ENCODE measurements around the gene MAP2K1.
"Not testable (repeated sequence)": the region's sequence is repeated elsewhere in the genome, so short reads cannot be mapped to it uniquely, and the experiment has no call there.

Gene MAP2K1

DNA sequence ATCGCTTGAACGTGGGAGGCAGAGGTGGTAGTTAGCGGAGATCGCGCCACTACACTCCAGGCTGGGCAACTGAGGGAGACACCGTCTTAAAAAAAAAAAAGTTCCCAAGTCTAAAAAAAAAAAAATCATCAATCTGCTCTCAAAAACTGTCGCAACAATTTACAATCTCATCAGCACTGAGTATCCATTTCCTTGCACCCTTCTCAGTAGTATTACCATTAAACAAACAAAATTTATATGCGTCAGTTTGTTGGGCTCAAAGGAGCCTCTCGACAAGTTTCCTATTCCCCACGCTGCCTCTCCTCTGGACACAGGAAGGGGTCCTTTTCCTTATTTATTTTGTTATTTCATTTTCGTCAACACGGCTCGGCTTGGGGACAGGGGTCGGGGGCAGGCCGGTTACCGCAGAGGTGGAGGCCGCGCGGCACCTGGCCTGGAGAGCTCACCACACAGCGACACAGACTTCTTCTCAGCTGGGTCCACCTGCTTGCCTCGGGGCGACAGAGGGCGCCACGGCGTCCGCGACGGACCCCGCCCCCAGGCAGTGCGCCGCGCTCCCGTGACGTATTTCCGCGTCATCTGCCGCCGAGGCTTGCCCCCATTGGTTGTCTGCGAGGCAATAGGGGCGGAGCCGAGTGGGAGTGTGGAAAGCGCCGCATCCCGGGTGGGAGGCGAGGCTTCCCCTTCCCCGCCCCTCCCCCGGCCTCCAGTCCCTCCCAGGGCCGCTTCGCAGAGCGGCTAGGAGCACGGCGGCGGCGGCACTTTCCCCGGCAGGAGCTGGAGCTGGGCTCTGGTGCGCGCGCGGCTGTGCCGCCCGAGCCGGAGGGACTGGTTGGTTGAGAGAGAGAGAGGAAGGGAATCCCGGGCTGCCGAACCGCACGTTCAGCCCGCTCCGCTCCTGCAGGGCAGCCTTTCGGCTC lies at the start of gene MAP2K1:
Gene MAP2K1, plus strand, starts transcription at position 709 of the 920 bp plus-strand sequence. CDS start 436 bp downstream, outside the sequence.
- peak; percentile 96 to 98 (median 97) for DNase-seq (ENCODE audit: low read depth in 2 of 3, low spot score in 2 of 3)

DNA sequence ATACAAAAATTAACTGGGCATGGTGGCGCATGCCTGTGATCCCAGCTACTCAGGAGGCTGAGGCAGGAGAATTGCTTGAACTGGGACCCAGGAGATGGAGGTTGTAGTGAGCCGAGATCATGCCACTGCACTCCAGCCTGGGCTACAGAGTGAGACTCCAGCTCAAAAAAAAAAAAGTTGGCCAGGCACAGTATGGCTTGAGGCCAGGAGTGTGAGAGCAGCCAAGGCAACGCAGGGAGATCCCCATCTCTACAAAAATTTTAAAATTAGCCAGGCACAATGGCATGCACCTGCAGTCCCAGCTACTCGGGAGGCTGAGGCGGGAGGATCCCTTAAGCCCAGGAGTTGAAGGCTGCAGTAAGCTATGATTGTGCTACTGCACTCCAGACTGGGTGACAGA lies 38.2 kb upstream of the MAP2K1 start:
- not testable (repeated sequence) for DNase-seq (ENCODE audit: low read depth in 2 of 3, low spot score in 2 of 3)

DNA sequence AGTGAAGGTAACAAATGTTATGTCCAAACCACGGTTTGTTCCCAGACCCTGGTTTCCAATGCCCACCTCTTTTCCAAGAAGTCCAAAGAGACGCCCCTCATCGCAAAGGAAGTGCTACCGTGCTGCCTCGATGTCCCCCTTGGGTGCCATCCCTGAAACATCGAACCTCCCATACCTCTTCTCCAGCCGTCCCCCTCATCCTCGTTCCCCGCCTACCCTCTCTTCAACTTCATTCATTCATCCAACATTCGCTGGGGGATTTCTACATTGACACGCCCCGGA lies 30.7 kb upstream of the MAP2K1 start:
- DNase-seq (ENCODE audit: low read depth in 2 of 3, low spot score in 2 of 3): peak in 1 of 3 experiments; percentile 8

DNA sequence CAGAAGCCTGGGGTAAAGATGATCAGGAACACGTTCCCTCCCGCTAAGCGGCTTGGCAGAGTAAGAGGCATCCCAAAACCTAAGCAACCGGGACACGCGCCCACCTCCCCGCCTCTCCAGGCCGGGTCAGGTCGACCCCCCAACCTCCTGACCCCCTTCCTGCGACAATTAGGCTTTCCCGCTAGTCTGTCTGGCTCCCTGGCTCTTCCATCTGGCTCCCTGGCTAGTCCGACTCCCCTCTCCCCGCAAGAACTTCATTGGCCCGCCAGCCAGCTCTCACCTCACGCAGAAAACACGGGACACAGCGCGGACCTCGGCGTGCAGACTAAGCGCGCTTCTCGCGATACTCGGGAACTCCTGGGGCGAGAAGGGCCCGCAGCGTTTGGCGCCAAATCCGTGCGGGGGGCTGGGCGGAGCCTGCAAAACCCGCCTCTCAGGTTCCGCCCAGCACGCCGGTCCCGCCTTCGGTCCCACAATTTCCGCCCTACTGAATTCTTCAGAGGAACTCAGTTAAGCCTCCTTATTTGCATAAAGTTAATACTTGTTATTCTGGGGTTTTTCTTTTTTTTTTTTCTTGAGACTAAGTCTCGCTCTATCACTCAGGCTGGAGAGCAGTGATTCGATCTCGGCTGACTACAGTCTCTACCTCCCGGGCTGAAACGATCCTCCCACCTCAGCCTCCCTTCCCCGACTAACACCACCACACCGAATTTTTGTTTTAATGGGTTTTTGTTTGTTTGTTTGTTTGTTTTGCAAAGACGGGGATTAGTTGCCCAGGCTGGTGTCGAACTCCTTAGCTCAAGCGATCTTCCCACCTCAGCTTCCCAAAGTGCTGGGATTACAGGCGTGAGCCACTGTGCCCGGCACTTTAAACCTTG lies 30.1 kb upstream of the MAP2K1 start, which contains the start of gene TIPIN:
Gene TIPIN, minus strand, starts transcription at position 327 of the 878 bp plus-strand sequence. CDS start 3,738 bp downstream, outside the sequence.
- DNase-seq (ENCODE audit: low read depth in 2 of 3, low spot score in 2 of 3): peak; percentile 90 to 95 (median 94)

DNA sequence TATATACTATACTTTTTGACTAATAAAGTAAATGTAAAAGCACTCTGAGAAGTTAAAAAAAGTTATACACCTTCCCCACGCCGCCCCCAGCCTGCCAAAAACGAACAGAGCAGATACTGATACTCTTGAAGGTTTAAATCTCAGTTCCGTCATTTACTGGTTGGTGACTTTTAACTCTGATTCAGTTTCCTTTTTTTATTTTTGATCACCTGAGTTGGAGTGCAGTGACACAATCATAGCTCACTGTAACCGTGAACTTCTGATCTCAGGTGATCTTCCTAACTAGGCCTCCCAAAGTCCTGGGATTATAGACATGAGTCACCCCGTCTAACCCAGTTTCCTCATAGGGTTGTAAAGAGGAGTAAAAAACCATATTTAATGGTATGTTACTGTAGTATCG lies 27.0 kb upstream of the MAP2K1 start:
- DNase-seq (ENCODE audit: low read depth in 2 of 3, low spot score in 2 of 3): no peak

DNA sequence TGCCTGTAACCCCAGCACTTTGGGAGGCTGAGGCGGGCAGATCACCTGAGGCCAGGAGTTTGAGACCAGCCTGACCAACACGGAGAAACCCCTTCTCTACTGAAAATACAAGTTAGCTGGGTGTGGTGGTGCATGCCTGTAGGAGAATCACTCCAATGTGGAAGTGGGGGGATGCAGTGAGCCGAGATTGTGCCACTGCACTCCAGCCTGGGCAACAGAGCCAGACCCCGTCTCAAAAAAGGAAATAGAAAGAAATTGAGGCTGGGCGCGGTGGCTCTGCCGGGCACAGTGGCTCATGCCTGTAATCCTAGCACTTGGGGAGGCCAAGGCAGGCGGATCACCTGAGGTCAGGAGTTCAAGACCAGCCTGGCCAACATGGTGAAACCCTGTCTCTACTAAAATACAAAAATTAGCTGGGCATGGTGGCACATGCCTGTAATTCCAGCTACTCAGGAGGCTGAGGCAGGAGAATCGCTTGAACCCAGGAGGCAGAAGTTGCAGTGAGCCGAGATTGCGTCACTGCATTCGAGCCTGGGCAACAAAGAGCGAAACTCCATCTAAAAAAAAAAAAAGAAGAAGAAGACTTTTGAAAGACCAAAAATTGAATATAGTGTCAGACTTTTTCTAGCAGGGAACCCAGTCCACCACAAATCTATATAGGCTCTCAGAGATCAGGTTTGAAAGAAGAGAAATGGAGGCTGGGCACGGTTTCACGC lies 24.8 kb upstream of the MAP2K1 start:
- DNase-seq (ENCODE audit: low read depth in 2 of 3, low spot score in 2 of 3): not testable (repeated sequence)

DNA sequence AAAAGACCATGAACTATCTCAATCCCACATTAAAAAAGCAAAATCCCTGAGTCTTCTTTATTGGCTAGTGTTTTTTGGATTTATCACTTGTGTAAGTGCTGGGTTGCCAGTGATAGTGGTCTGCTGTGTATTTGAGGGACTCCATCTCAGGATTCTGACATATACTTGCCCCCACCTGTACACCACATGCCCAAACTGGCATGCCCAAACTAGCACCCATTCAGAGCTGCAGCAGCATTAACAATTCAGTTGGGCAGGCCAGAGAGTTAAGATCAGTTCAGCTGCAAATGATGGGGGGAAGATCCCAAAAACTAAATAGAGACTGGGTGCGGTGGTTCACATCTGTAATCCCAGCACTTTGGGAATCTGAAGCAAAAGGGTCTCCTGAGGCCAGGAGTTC lies 23.9 kb upstream of the MAP2K1 start:
- no peak for DNase-seq (ENCODE audit: low read depth in 2 of 3, low spot score in 2 of 3)

DNA sequence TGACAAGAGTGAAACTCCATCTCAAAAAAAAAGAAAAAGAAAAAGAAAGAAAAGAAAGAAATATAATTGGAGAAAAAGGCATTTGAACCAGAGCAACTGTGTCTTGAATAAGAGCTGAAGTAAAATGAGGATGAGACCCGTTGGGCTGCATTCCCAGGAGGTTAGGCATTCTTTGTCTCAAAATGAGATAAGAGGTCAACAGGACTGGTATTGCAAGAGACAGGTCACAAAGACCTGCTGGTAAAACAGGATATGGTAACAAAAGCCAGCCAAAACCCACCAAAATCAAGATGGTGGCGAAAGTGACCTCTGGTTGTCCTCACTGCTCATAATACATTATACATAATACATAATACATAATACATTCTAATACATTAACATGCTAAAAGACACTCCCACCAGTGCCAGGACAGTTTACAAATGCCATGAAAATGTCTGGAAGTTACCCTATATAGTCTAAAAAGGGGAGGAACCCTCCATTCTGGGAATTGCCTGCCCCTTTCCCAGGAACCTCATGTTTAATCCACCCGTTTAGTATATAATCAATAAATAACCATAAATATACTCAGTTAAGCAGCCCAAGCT lies 21.7 kb upstream of the MAP2K1 start:
- no peak for DNase-seq (ENCODE audit: low read depth in 2 of 3, low spot score in 2 of 3)

DNA sequence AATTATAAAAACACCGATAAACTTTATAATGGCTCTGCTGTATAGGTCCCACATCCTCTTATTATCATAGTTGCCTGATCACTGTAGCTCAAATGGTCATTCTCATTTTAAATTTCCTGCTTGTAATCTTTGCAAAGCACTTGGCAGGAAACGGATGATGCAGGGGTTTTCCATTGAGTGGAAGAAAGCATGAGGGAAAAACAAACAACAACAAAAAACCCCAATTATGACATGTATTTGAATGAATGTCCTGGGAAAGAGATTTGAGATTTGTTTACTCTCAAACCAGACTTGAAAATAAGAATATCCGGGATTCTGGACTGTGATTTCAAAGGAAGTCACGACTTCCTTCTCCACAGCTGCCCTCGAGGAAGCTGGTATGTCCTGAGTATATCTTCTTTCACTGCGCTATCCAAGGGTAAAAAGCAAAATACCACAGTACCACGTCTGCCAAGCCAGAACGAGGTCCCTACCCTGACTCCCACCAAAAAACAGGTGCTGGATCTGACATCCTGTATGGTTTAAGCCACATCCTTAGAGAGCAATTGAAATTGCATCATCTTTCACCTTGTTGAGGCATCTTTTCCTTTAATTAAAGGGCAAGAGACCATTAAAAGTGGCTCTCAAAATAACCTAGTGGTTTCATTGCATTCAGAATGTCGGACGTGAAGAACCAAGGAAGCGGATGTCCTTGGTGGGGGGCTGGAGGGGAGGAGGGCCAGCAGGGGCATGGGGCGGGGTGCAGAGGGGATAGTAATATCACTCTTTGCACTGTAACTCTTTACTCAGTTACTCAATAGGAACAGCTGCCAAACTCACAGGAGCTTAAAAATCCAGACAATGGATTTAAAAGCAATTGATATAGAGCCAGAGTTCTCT lies 16.7 kb upstream of the MAP2K1 start:
- DNase-seq (ENCODE audit: low read depth in 2 of 3, low spot score in 2 of 3): no peak

DNA sequence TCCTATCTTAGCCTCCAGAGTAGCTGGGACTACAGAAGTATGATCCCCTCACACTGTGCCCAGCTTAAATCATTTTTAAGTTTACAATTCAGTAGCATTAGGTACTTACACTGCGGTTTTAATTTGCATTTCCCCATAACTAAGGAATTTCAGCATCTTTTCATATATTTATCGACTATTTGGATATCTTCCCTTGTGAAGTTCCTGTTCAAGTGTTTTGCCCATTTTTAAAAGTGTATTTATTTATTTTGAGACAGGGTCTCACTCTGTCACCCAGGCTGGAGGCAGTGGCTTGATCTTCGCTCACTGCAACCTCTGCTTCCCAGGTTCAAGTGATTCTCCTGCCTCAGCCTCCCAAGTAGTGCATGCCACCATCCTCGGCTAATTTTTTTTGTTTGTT lies 12.5 kb upstream of the MAP2K1 start:
- no peak for DNase-seq (ENCODE audit: low read depth in 2 of 3, low spot score in 2 of 3)

DNA sequence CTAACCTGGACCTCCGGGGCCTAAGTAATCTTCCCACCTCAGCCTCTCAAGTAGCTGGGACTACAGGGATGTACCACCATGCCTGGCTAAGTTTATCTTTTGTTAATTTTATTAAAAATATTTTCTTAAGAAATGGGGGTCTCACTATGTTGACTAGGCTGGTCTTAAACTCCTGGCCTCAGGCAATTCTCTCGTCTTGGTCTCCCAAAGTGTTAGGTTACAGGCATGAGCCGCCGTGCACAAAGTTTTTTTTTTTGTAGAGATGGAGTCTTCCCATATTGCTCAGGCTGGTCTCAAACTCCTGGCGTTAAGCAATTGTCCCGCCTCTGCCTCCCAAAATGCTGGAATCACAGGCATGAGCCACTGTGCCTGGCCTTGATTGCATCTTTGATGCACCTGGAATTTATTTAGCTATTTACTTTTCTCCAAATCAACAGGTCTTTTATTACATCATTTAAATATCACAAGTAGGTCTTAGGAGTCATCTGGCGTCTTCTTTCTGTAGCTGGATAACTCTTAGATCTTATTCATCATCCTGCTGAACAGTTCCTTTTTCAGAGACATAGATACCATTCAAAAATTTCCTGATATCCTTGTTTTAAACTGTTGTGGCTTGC lies 7.8 kb upstream of the MAP2K1 start:
- DNase-seq (ENCODE audit: low read depth in 2 of 3, low spot score in 2 of 3): no peak

DNA sequence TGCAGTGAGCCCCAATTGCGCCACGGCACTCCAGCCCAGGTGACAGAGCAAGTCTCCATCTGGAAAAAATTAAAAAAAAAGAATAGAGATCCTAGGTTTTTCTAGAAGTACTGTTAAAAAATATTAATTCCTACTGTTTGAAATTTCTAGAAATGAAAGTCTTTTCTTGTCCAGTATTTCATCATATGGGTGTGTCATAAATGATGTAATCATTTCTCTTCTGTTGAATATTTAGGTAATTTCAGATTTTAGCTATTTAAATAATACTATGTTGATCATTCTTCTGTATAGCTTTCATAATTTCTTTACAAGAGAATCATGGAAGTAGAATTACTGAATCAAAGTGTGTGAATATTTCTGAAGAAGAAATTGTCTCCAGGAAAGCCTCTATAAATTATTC lies 5.3 kb upstream of the MAP2K1 start:
- DNase-seq (ENCODE audit: low read depth in 2 of 3, low spot score in 2 of 3): not testable (repeated sequence)

DNA sequence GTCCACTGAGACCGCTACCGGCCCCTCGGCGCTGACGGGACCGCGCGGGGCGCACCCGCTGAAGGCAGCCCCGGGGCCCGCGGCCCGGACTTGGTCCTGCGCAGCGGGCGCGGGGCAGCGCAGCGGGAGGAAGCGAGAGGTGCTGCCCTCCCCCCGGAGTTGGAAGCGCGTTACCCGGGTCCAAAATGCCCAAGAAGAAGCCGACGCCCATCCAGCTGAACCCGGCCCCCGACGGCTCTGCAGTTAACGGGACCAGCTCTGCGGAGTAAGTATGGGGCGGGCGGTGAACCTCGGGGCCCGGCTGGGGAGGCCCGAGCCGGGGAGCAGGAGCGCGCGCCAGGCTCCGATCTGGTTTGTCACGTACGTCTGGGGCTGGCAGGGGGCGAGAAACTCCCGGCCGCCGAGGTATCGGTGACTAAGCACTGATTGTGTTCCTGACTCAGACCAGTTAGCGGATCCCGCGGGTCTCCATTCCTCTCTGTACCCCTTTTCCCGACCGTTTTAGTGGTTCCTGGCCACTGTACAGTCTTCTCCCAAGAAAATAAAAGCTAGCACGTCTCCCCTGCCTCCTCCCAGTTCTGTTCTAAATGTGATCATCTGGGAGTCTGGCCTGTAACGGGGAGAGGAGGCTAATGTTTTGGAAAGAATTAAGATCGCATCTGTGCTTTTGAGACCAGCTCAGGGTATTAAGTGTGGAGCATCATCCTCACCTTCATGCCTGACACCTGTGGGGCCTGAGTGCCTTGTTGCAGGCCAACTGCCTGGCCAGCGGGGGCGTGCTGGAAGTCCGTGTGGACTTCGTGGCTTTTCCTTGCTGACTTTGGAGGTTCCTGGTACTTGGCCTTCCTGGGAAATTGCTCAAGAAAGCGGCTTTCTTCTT lies 691 bp downstream of the MAP2K1 start:
- DNase-seq (ENCODE audit: low read depth in 2 of 3, low spot score in 2 of 3): peak; percentile 61 to 69 (median 63)

DNA sequence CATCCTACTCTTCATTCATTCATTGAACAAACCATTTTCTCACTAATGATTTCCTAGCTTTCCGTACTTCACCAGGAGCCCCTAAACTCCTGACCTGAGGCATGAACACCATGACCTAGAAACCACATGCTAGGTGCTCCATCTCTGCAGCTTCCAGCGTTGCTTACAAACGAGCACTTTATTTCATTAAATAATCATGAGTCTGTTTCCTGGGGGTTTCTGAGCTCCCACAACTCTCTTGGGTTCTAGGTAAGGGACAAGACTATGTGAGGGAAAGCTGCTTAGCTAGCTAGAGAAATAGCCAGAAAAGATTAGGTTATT lies 1.3 kb downstream of the MAP2K1 start:
- no peak for DNase-seq (ENCODE audit: low read depth in 2 of 3, low spot score in 2 of 3)

DNA sequence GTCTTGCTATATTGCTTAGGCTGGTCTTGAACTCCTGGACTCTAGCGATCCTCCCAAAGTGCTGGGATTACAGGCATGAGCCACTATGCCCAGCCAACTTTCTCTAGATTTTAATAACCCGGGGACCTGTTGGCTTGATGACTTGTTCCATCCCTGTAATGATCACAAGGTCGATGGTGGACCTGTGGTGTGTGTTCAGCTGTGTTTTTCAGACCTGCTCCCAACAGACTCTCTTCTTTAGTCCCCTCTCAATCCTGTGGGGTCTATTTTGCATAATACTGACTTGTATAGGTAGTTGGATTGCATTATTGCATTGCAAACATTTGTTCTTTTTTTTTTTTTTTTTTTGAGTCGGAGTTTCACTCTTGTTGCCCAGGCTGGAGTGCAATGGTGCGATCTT lies 1.9 kb downstream of the MAP2K1 start:
- no peak for DNase-seq (ENCODE audit: low read depth in 2 of 3, low spot score in 2 of 3)

DNA sequence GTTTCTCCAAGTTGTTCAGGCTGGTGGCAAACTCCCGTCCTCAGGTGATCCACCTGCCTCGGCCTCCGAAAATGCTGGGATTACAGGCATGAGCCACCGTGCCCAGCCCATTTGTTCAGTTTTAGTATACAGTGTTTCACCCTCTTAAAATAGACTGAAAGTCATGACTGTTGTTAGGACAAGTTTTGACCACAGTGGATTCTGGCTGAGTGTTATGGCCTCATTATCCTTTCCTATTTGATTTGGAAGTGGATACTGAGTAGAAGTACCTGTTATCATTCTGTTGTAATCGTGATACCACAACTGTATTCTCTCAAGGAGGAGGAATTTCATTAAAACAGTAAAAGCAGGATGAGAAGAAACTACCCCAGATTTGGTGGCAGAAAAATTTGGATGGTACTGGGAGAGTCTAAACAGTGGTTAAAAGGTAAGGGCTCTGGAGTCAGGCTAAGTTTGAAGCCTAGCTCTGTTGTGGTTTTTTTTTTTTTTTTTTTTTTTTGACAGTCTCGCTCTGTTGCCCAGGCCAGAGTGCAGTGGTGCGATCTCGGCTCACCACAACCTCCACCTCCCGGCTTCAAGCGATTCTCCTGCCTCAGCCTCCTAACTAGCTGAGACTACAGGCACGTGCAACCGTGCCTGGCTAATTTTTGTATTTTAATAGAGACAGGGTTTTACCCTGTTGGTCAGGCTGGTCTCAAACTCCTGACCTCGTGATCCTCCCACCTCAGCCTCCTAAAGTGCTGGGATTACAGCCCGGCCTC lies 2.6 kb downstream of the MAP2K1 start:
- no peak for DNase-seq (ENCODE audit: low read depth in 2 of 3, low spot score in 2 of 3)

DNA sequence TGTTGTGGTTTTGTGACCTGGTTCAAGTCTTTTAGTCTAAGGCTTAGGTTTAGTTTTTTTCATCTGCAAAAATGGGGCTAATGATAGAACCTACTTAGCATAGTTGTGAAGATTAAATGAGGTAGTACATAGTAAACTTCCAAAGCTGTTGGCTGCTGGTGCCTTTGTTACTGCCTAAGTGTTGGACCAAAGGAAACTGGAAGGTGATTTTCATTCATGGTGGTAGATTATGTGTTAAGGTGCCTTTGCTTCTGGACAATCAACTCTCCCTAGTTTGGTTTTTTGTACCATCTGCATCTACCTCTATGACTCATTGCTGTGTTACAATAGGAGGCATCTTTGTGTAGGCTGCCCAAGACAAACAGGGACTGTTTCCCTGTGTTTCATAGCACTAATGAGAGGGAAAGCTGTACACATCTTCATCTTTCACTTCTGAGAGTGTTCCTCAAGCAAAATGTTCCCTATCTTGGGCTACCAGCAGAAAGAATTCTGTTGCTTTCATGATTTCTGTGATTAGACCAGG lies 3.2 kb downstream of the MAP2K1 start:
- no peak for DNase-seq (ENCODE audit: low read depth in 2 of 3, low spot score in 2 of 3)

DNA sequence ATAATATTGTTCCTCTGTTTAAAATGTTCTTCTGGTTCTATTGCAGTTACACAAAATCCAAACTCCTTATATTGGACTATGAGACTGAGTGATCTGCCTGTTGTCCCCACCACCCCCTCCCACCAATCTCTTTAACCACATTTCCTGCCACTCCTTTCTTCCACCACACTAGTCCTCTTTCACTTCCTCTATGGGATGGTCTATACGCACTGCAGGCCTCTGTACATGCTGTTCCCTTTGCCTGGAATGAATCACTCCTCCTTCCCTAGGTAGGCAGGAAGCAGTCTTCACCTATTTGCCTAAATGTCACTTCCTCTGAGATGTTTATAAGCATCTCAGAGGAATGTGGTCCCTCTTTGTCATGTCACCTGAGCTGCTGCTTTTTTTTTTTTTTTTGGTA lies 4.0 kb downstream of the MAP2K1 start:
- no peak for DNase-seq (ENCODE audit: low read depth in 2 of 3, low spot score in 2 of 3)
